ENCODE measurements around the gene SLC17A1.

DNA sequence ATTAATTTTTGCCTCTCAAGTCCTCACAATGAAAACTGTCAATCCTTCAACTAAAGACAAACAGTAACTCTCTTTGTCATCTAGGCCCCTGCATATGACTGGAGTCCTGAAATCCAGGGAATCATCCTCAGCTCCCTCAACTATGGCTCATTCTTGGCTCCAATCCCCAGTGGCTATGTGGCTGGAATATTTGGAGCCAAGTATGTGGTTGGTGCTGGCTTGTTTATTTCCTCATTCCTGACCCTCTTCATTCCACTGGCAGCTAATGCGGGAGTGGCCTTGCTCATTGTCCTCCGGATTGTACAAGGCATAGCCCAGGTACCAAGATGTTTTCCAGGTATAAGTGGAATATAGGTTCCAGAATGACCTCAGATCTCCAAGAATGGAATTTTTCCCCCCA, 61.9 kb downstream of the SLC17A1 start:
- TF ChIP-seq ZBTB7A (IDR thresholded peaks at IDR 0.05; ENCODE audit: low read depth) = no peak
- TF ChIP-seq RAD21 (IDR thresholded peaks at IDR 0.05; ENCODE audit: low read depth) = no peak
